ENCODE results near the gene TMEM235. TPM values are rescaled to one million over a fixed set of nuclear protein-coding genes. Genes with fewer than 3 reads are reported as not detected.

The TMEM235 gene
- total RNA-seq, 2 donors from 2014 or later, result 0.33 TPM; not detected in 1

GRCh38 chr17:78228176-78228575, 3.3 kb upstream of the TMEM235 start:
- Mint-ChIP-seq H3K36me3 (ENCODE audit: low read depth) (peaks cover 15% of the 10 kb centered on the region), H3K27me3 (ENCODE audit: insufficient read depth) (peaks cover 43% of the 10 kb centered on the region), H3K4me1 (peaks cover 2% of the 10 kb centered on the region), H3K9me3 (no peaks in the 10 kb centered on the region), H3K27ac (no peak overlapping the region), H3K4me3 (no peak overlapping the region)
- Histone ChIP-seq H3K9ac (ENCODE audit: extremely low read depth, low read length, poor library complexity, severe bottlenecking) (no peak overlapping the region), H3K27me3 (ENCODE audit: control insufficient read depth, insufficient read depth, low read length, poor library complexity, severe bottlenecking) (peaks cover 28% of the 10 kb centered on the region), H3K4me1 (ENCODE audit: control insufficient read depth, insufficient read depth, low read length) (no peaks in the 10 kb centered on the region), H3K9me3 (ENCODE audit: control insufficient read depth, low read length) (no peaks in the 10 kb centered on the region), H3K36me3 (ENCODE audit: control insufficient read depth, insufficient read depth, low read length) (peaks cover 13% of the 10 kb centered on the region), H3K4me3 (ENCODE audit: low read length) (no peak overlapping the region), H3K27ac (ENCODE audit: low read depth, low read length) (no peak overlapping the region)
- TF ChIP-seq, protein P1, sequence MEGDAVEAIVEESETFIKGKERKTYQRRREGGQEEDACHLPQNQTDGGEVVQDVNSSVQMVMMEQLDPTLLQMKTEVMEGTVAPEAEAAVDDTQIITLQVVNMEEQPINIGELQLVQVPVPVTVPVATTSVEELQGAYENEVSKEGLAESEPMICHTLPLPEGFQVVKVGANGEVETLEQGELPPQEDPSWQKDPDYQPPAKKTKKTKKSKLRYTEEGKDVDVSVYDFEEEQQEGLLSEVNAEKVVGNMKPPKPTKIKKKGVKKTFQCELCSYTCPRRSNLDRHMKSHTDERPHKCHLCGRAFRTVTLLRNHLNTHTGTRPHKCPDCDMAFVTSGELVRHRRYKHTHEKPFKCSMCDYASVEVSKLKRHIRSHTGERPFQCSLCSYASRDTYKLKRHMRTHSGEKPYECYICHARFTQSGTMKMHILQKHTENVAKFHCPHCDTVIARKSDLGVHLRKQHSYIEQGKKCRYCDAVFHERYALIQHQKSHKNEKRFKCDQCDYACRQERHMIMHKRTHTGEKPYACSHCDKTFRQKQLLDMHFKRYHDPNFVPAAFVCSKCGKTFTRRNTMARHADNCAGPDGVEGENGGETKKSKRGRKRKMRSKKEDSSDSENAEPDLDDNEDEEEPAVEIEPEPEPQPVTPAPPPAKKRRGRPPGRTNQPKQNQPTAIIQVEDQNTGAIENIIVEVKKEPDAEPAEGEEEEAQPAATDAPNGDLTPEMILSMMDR (conservative IDR thresholded peaks at IDR 0.05), result no peak
- WGBS, 2 experiments (ENCODE audit: insufficient coverage in 1 of 2, insufficient read length in 1 of 2), result 93 to 97% methylated on average over 3 to 4 of the region's 4 CpGs
- DNase-seq, result no peak

DNA sequence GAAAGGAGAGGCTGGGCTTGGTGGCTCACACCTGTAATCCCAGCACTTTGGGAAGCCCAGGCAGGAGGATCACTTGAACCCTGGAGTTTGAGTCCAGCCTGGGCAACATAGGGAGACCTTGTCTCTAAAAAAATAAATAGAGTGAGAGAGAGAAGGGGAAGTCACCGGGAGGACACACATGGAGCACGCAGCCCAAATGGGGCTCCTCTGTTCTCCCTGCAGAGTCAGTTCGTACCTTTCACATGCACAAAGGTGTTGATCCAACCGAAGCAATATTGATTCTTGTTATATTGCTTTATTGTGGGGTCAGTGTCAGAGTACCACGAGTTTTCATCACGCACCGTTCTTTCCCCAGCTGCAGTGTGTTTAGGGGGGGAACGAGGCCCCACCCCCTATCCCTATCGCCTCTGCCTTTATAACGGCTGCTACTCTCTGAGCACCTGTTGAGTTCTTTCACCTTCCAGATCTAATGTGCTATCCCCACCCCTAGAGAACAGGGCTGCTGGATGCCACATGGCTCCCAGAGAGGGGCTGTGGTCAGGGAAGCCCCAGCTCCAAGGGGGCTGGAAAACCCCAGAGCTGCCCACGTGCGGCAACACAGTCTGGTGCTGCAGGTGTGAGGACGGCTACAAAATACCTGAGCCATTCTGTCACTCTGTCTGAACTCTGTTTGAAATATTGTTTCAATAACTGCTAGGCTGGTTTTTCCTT, 1.0 kb upstream of the TMEM235 start:
- no peaks in the 10 kb centered on the region for H3K9me3 ChIP-seq (ENCODE audit: control insufficient read depth, low read length)
- Mint-ChIP-seq H3K4me1 (peaks cover 2% of the 10 kb centered on the region), H3K4me3 (peak overlapping the region; percentile 54), H3K9me3 (no peaks in the 10 kb centered on the region), H3K27ac (no peak overlapping the region), H3K27me3 (ENCODE audit: insufficient read depth) (peaks cover 45% of the 10 kb centered on the region), H3K36me3 (ENCODE audit: low read depth) (no peaks in the 10 kb centered on the region)
- H3K4me1 ChIP-seq (ENCODE audit: control insufficient read depth, insufficient read depth, low read length), result no peaks in the 10 kb centered on the region
- no peak overlapping the region for H3K4me3 ChIP-seq (ENCODE audit: low read length)
- no peak overlapping the region for H3K9ac ChIP-seq (ENCODE audit: extremely low read depth, low read length, poor library complexity, severe bottlenecking)
- TF ChIP-seq, protein P1 (conservative IDR thresholded peaks at IDR 0.05), result no peak
- no peak overlapping the region for H3K27ac ChIP-seq (ENCODE audit: low read depth, low read length)
- no peak for DNase-seq
- H3K36me3 ChIP-seq (ENCODE audit: control insufficient read depth, insufficient read depth, low read length), result no peaks in the 10 kb centered on the region
- peaks cover 28% of the 10 kb centered on the region for H3K27me3 ChIP-seq (ENCODE audit: control insufficient read depth, insufficient read depth, low read length, poor library complexity, severe bottlenecking)
- 83 to 85% methylated on average over 7 to 13 of the region's 13 CpGs for WGBS, 2 experiments (ENCODE audit: insufficient coverage in 1 of 2, insufficient read length in 1 of 2)

DNA sequence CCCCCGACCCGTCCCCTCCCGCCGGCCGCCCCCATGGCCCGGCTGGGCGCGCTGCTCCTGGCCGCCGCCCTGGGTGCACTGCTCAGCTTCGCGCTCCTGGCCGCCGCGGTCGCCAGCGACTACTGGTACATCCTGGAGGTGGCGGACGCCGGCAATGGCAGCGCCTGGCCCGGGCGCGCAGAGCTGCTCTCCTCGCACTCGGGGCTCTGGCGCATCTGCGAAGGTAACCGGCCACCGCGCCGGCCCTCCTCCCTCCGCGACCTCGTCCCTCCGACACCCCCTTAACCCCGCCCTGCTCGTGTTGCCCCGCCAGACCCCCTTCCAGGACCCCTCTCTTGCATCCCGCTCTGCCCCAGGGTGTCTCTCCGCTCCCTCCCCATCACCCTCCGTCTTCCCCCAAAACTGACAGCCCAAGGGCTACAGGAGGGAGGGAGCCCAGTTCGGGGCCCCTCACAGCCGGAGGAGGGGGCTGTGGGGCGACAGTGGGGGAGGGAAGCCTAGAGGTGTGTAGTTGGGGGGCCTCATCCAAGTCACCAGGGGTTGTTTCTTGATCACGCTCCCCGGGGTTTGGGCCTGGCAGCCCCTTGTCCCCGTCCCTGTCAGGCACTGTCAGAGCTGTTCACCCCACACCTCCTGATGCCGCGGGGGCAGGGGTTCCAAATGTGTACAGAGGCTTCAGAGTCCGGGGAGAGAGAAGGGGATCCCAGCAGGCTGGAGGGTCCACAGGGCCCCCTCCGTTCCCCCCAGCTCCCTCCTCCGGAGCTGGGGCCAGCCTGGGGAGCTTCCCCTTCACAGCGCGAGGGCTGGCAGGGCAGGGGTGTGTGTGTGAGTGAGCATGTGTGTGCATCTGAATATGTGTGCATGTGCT, 794 bp downstream of the TMEM235 start:
- WGBS, 2 experiments (ENCODE audit: insufficient coverage in 1 of 2, insufficient read length in 1 of 2), result 18% methylated on average over 25 to 54 of the region's 55 CpGs
- DNase-seq, result peak; percentile 90
- H3K27me3 Mint-ChIP-seq (ENCODE audit: insufficient read depth), result peaks cover 45% of the 10 kb centered on the region
- Histone ChIP-seq H3K4me3 (ENCODE audit: low read length) (no peak overlapping the region), H3K27me3 (ENCODE audit: control insufficient read depth, insufficient read depth, low read length, poor library complexity, severe bottlenecking) (peaks cover 28% of the 10 kb centered on the region), H3K4me1 (ENCODE audit: control insufficient read depth, insufficient read depth, low read length) (no peaks in the 10 kb centered on the region), H3K36me3 (ENCODE audit: control insufficient read depth, insufficient read depth, low read length) (no peaks in the 10 kb centered on the region), H3K9ac (ENCODE audit: extremely low read depth, low read length, poor library complexity, severe bottlenecking) (no peak overlapping the region), H3K27ac (ENCODE audit: low read depth, low read length) (no peak overlapping the region), H3K9me3 (ENCODE audit: control insufficient read depth, low read length) (no peaks in the 10 kb centered on the region)
- H3K9me3 Mint-ChIP-seq, result no peaks in the 10 kb centered on the region
- TF ChIP-seq, protein P1 (conservative IDR thresholded peaks at IDR 0.05), result no peak
- H3K36me3 Mint-ChIP-seq (ENCODE audit: low read depth), result no peaks in the 10 kb centered on the region
- no peak overlapping the region for H3K27ac Mint-ChIP-seq
- H3K4me1 Mint-ChIP-seq, result peaks cover 2% of the 10 kb centered on the region
- peak overlapping the region; percentile 54 for H3K4me3 Mint-ChIP-seq

Data from endodermal cell (in vitro differentiated cells).